WTC11 (cell line): ENCODE data around the gene TAS1R2. TPM values are rescaled to one million over a fixed set of nuclear protein-coding genes. Genes with fewer than 3 reads are reported as not detected.
A peak's percentile ranks its signal among the peaks of the same experiment; 100 is the strongest.

Source experiments
- ATAC-seq: fragments of 200-7000 bp; cut with Tn5 transposase; 2 replicates; pipeline ENCODE4 v1.10.0; 2021; ENCODE audit warnings: mild to moderate bottlenecking, moderate library complexity
- CTCF ChIA-PET: fragments of 300-600 bp; sonication (Branson Sonifier 250); formaldehyde crosslinking; loops from one replicate; lab custom pipeline; 2021; ENCODE audit warnings: antibody characterized with exemption; lab: Charles Lee
- POLR2A ChIA-PET: fragments of 350-600 bp; sonication (Branson Sonifier 250); formaldehyde crosslinking; loops from one replicate; lab custom pipeline; 2021; ENCODE audit warnings: antibody characterized with exemption; lab: Charles Lee
- DNase-seq: peaks from one replicate; pipeline ENCODE4 v3.0.0; 2021; ENCODE audit warnings: low spot score
- H3K27ac Mint-ChIP-seq: 2 replicates; pipeline ENCODE4 v1.8.0; 2021; ENCODE audit warnings: mixed read lengths
- H3K27me3 Mint-ChIP-seq: 2 replicates; pipeline ENCODE4 v1.8.0; 2021; ENCODE audit warnings: low read depth, mild to moderate bottlenecking, moderate library complexity, mixed read lengths
- H3K36me3 Mint-ChIP-seq: 2 replicates; pipeline ENCODE4 v1.8.0; 2021; ENCODE audit warnings: mixed read lengths
- H3K4me1 Mint-ChIP-seq: 2 replicates; pipeline ENCODE4 v1.8.0; 2022; ENCODE audit warnings: mixed read lengths
- H3K4me3 Mint-ChIP-seq: 2 replicates; pipeline ENCODE4 v1.8.0; 2021; ENCODE audit warnings: mild to moderate bottlenecking, moderate library complexity, mixed read lengths
- H3K9me3 Mint-ChIP-seq: 2 replicates; pipeline ENCODE4 v1.8.0; 2021; ENCODE audit warnings: mixed read lengths
- AFF4 ChIP-seq: sonication (generic); formaldehyde crosslinking; IDR thresholded peaks from 2 replicates; pipeline ENCODE4 v1.8.1; 2023; ENCODE audit warnings: mild to moderate bottlenecking, missing genetic modification reagents, borderline replicate concordance
- ATF1 ChIP-seq: sonication (generic); formaldehyde crosslinking; IDR thresholded peaks from 2 replicates; pipeline ENCODE4 v1.8.1; 2023; ENCODE audit warnings: mild to moderate bottlenecking, moderate library complexity, missing genetic modification reagents
- ATF3 ChIP-seq: sonication (generic); formaldehyde crosslinking; conservative IDR thresholded peaks from 2 replicates; pipeline ENCODE4 v1.8.1; 2022; ENCODE audit warnings: mild to moderate bottlenecking, missing genetic modification reagents
- FOXK1 ChIP-seq: sonication (generic); formaldehyde crosslinking; IDR thresholded peaks from 2 replicates; pipeline ENCODE4 v1.8.0; 2022; ENCODE audit warnings: mild to moderate bottlenecking, moderate library complexity, missing genetic modification reagents
- FOXP1 ChIP-seq: sonication (generic); formaldehyde crosslinking; IDR thresholded peaks from 2 replicates; pipeline ENCODE4 v1.8.0; 2022; ENCODE audit warnings: missing genetic modification reagents, mild to moderate bottlenecking, moderate library complexity, borderline replicate concordance
- GTF2I ChIP-seq: fragments of 250-450 bp; sonication (Bioruptor Pico); conservative IDR thresholded peaks from 2 replicates; pipeline ENCODE4 v1.4.0; 2021; ENCODE audit warnings: mild to moderate bottlenecking
- NFATC4 ChIP-seq: fragments of 250-450 bp; sonication (Bioruptor Pico); IDR thresholded peaks from 2 replicates; pipeline ENCODE4 v1.9.0; 2021; ENCODE audit warnings: mild to moderate bottlenecking
- NR2C2 ChIP-seq: sonication (generic); formaldehyde crosslinking; IDR thresholded peaks from 2 replicates; pipeline ENCODE4 v1.8.0; 2022; ENCODE audit warnings: mild to moderate bottlenecking, missing genetic modification reagents
- NR3C1 ChIP-seq: sonication (generic); formaldehyde crosslinking; conservative IDR thresholded peaks from 2 replicates; pipeline ENCODE4 v1.8.1; 2023; ENCODE audit warnings: low read depth, mild to moderate bottlenecking, missing genetic modification reagents
- PRDM15 ChIP-seq: sonication (generic); formaldehyde crosslinking; IDR thresholded peaks from 2 replicates; pipeline ENCODE4 v1.8.0; 2022; ENCODE audit warnings: missing genetic modification reagents
- SMAD3 ChIP-seq: sonication (generic); formaldehyde crosslinking; IDR thresholded peaks from 2 replicates; pipeline ENCODE4 v1.8.0; 2022; ENCODE audit warnings: missing genetic modification reagents, mild to moderate bottlenecking, borderline replicate concordance
- SMAD4 ChIP-seq: sonication (generic); formaldehyde crosslinking; IDR thresholded peaks from 2 replicates; pipeline ENCODE4 v1.8.0; 2022; ENCODE audit warnings: mild to moderate bottlenecking, missing genetic modification reagents
- SOX15 ChIP-seq: fragments of 250-450 bp; sonication (Bioruptor Pico); IDR thresholded peaks from 2 replicates; pipeline ENCODE4 v1.9.0; 2021; ENCODE audit warnings: mild to moderate bottlenecking
- TP53 ChIP-seq: sonication (generic); formaldehyde crosslinking; IDR thresholded peaks from 2 replicates; pipeline ENCODE4 v1.8.1; 2023; ENCODE audit warnings: mild to moderate bottlenecking, missing genetic modification reagents
- USF1 ChIP-seq: sonication (generic); formaldehyde crosslinking; IDR thresholded peaks from 2 replicates; pipeline ENCODE4 v1.8.0; 2022; ENCODE audit warnings: mild to moderate bottlenecking, missing genetic modification reagents
- ZBTB21 ChIP-seq: sonication (generic); formaldehyde crosslinking; IDR thresholded peaks from 2 replicates; pipeline ENCODE4 v1.8.1; 2023; ENCODE audit warnings: mild to moderate bottlenecking, missing genetic modification reagents, borderline replicate concordance
- ZMAT4 ChIP-seq: fragments of 250-450 bp; sonication (Bioruptor Pico); IDR thresholded peaks from 2 replicates; pipeline ENCODE4 v1.9.0; 2021; ENCODE audit warnings: mild to moderate bottlenecking
- ZNF396 ChIP-seq: fragments of 250-450 bp; sonication (Bioruptor Pico); IDR thresholded peaks from 2 replicates; pipeline ENCODE4 v1.8.0; 2021; ENCODE audit warnings: mild to moderate bottlenecking, moderate library complexity, borderline replicate concordance
- ZNF423 ChIP-seq: fragments of 250-450 bp; sonication (Bioruptor Pico); IDR thresholded peaks from 2 replicates; pipeline ENCODE4 v2.1.2; 2022; ENCODE audit warnings: mild to moderate bottlenecking, moderate library complexity
- total RNA-seq: library from RNA; stranded (reverse); gene quantifications from 3 replicates; pipeline ENCODE4 v1.2.3, GENCODE V29; 2021

TAS1R2 gene
- total RNA-seq, 1 experiment from 2014 or later = not detected

- H3K4me3 Mint-ChIP-seq = no peak overlapping the region
- peaks cover 20% of the 10 kb centered on the region for H3K4me1 Mint-ChIP-seq
- TF ChIP-seq ATF3 (CRISPR knock-in tag) = no peak
- TF ChIP-seq SMAD4 (CRISPR knock-in tag) = no peak
- TF ChIP-seq GTF2I (CRISPR knock-in tag) = no peak
- TF ChIP-seq SMAD3 (CRISPR knock-in tag) = no peak
- TF ChIP-seq AFF4 = no peak
- no peak for TF ChIP-seq ZMAT4 (CRISPR knock-in tag)
- no peak for TF ChIP-seq PRDM15 (CRISPR knock-in tag)
- no peak for TF ChIP-seq ZNF396 (CRISPR knock-in tag)
- TF ChIP-seq ATF1 (CRISPR knock-in tag) = no peak
- TF ChIP-seq NR3C1 (CRISPR knock-in tag) = no peak
- no peak for TF ChIP-seq FOXP1
- TF ChIP-seq ZBTB21 (CRISPR knock-in tag) = no peak
- no peak for TF ChIP-seq NFATC4 (CRISPR knock-in tag)
- no peak for TF ChIP-seq ZNF423 (CRISPR knock-in tag)
- no peak for TF ChIP-seq SOX15 (CRISPR knock-in tag)
- DNase-seq = no peak
- ChIA-PET POLR2A (no interaction called here), CTCF (interaction anchor here (0.8 to 3.4 kb wide), 24 partner anchors 10 to 238 kb away, joined by 3 to 30 read pairs (median 4); no protein-coding TSS in a partner anchor)
- peaks cover 4% of the 10 kb centered on the region for H3K27me3 Mint-ChIP-seq
- peak; percentile 32 for ATAC-seq
- peak overlapping the region; percentile 6; the same call in 1 of the 2 replicates for H3K27ac Mint-ChIP-seq
- H3K36me3 Mint-ChIP-seq = no peaks in the 10 kb centered on the region
- no peaks in the 10 kb centered on the region for H3K9me3 Mint-ChIP-seq
These were observed 65.4 kb downstream of the TAS1R2 start for GRCh38 chr1:18794051-18794450.

GRCh38 chr1:18793164-18793563, 66.3 kb downstream of the TAS1R2 start:
- DNase-seq (no peak), ATAC-seq (no peak)
- H3K4me3 Mint-ChIP-seq = no peak overlapping the region
- no peaks in the 10 kb centered on the region for H3K9me3 Mint-ChIP-seq
- no peak overlapping the region for H3K27ac Mint-ChIP-seq
- peaks cover 4% of the 10 kb centered on the region for H3K27me3 Mint-ChIP-seq
- H3K36me3 Mint-ChIP-seq = no peaks in the 10 kb centered on the region
- peaks cover 23% of the 10 kb centered on the region for H3K4me1 Mint-ChIP-seq
- ChIA-PET POLR2A (no interaction called here), CTCF (interaction anchor here (1.1 to 3.4 kb wide), 3 partner anchors 9 to 82 kb away, joined by 3 to 30 read pairs (median 3); no protein-coding TSS in a partner anchor)
- TF ChIP-seq USF1 (no peak), ZNF423 (CRISPR knock-in tag) (no peak), NR2C2 (CRISPR knock-in tag) (no peak), FOXK1 (CRISPR knock-in tag) (no peak), TP53 (CRISPR knock-in tag) (no peak)
